Liver (tissue), 9 donors: ENCODE data around the gene SERPINI1. TPM values are rescaled to one million over a fixed set of nuclear protein-coding genes. Genes with fewer than 3 reads are reported as not detected.

ENCODE experiments used
- DNase-seq: peaks from one replicate; pipeline ENCODE4 v3.0.0-alpha.2; 2017; ENCODE audit warnings: low spot score
- H3K27ac ChIP-seq, 2 donors: one replicate each; pipeline ENCODE4 v1.7.0; 2013; ENCODE audit warnings: inconsistent platforms in 2 of 2, low read length in 2 of 2, control low read depth in 1 of 2, low read depth in 1 of 2, mild to moderate bottlenecking in 1 of 2
- H3K27me3 ChIP-seq, 4 donors: one replicate each; pipeline versions ENCODE4 v1.6.1 to v1.7.0; 2013; ENCODE audit warnings: low read length in 3 of 4, inconsistent platforms in 1 of 4, mild to moderate bottlenecking in 1 of 4, moderate library complexity in 1 of 4; ENCODE audit not compliant: control insufficient read depth in 4 of 4, insufficient read depth in 4 of 4
- H3K36me3 ChIP-seq, 4 donors: one replicate each; pipeline versions ENCODE4 v1.6.1 to v1.7.0; 2013; ENCODE audit warnings: low read length in 3 of 4, mild to moderate bottlenecking in 3 of 4, low read depth in 1 of 4, moderate library complexity in 1 of 4; ENCODE audit not compliant: control insufficient read depth in 4 of 4, insufficient read depth in 3 of 4
- H3K4me1 ChIP-seq, 4 donors: one replicate each; pipeline versions ENCODE4 v1.6.1 to v1.7.0; 2013; ENCODE audit warnings: low read length in 3 of 4, mild to moderate bottlenecking in 3 of 4, moderate library complexity in 1 of 4; ENCODE audit not compliant: control insufficient read depth in 4 of 4, insufficient read depth in 4 of 4
- H3K4me3 ChIP-seq, 3 donors: one replicate each; pipeline versions ENCODE4 v1.6.1 to v1.7.0; 2013; ENCODE audit warnings: low read length in 3 of 3, control low read depth in 1 of 3, low read depth in 1 of 3, mild to moderate bottlenecking in 1 of 3
- H3K9ac ChIP-seq, 2 donors: one replicate each; pipeline ENCODE4 v1.7.0; 2013; ENCODE audit warnings: low read length in 2 of 2, mild to moderate bottlenecking in 2 of 2, moderate library complexity in 2 of 2, control low read depth in 1 of 2, low read depth in 1 of 2
- H3K9me3 ChIP-seq, 4 donors: one replicate each; pipeline versions ENCODE4 v1.6.1 to v1.7.0; 2013; ENCODE audit warnings: low read length in 3 of 4; ENCODE audit not compliant: control insufficient read depth in 4 of 4
- ATF3 ChIP-seq: IDR thresholded peaks from 2 replicates; pipeline ENCODE4 v1.6.1; 2016; ENCODE audit warnings: antibody characterized with exemption
- CTCF ChIP-seq: fragments of 150-350 bp; IDR thresholded peaks from 2 replicates; pipeline ENCODE4 v1.5.1; 2017; ENCODE audit warnings: improper control_type of control experiment, low read depth, low read length; ENCODE audit not compliant: missing input control
- EGR1 ChIP-seq, 2 donors: IDR thresholded peaks; 2 replicates each; pipeline ENCODE4 v1.6.1; 2016 to 2018; ENCODE audit warnings: antibody characterized with exemption in 2 of 2, low read depth in 2 of 2
- FOXA2 ChIP-seq: IDR thresholded peaks from 2 replicates; pipeline ENCODE4 v1.6.1; 2016; ENCODE audit warnings: antibody characterized with exemption
- GABPA ChIP-seq, 2 donors: IDR thresholded peaks in 1 of 2; conservative IDR thresholded peaks in 1 of 2; 2 replicates each; pipeline ENCODE4 v1.6.1; 2016; ENCODE audit warnings: antibody characterized with exemption in 2 of 2, mild to moderate bottlenecking in 1 of 2, moderate library complexity in 1 of 2
- HNF4A ChIP-seq, 2 donors: conservative IDR thresholded peaks; 2 replicates each; pipeline ENCODE4 v1.6.1; 2016; ENCODE audit warnings: antibody characterized with exemption in 2 of 2, mild to moderate bottlenecking in 2 of 2
- HNF4G ChIP-seq: IDR thresholded peaks from 2 replicates; pipeline ENCODE4 v1.6.1; 2016; ENCODE audit warnings: antibody characterized with exemption
- NR2F2 ChIP-seq: IDR thresholded peaks from 2 replicates; pipeline ENCODE4 v1.6.1; 2016; ENCODE audit warnings: antibody characterized with exemption
- REST ChIP-seq: IDR thresholded peaks from 2 replicates; pipeline ENCODE4 v1.6.1; 2016; ENCODE audit warnings: antibody characterized with exemption, mild to moderate bottlenecking
- RXRA ChIP-seq, 2 donors: IDR thresholded peaks; 2 replicates each; pipeline ENCODE4 v1.6.1; 2017 to 2018; ENCODE audit warnings: antibody characterized with exemption in 2 of 2, mild to moderate bottlenecking in 1 of 2
- SP1 ChIP-seq: IDR thresholded peaks from 2 replicates; pipeline ENCODE4 v1.6.1; 2018; ENCODE audit warnings: antibody characterized with exemption, mild to moderate bottlenecking
- TAF1 ChIP-seq: conservative IDR thresholded peaks from 2 replicates; pipeline ENCODE4 v1.6.1; 2016; ENCODE audit warnings: antibody characterized with exemption, mild to moderate bottlenecking
- YY1 ChIP-seq: IDR thresholded peaks from 2 replicates; pipeline ENCODE4 v1.6.1; 2016; ENCODE audit warnings: antibody characterized with exemption, mild to moderate bottlenecking
- WGBS: extraction: QIAGEN DNeasy Blood & Tissue Kit; methylation state at CpG from one replicate; pipeline ENCODE4 v1.1.7; 2013; 5-methylcytosine and 5-hydroxymethylcytosine counted together
- polyA plus RNA-seq, 2 donors: library from polyadenylated mRNA; stranded (reverse) in 1 of 2; unstranded in 1 of 2; fragments of 200-250 nt in 1 of 2; fragments of >200 nt in 1 of 2; fragmentation: Nextera tagmentation in 1 of 2; extraction: Ambion mirVana in 1 of 2; gene quantifications; one replicate each; pipeline versions ENCODE4 v1.2.1 to v1.2.3, GENCODE V29; 2013 to 2015
- total RNA-seq, 2 donors: library from RNA; depleted of rRNA; stranded (reverse); fragments of >200 nt; gene quantifications; one replicate each; pipeline ENCODE4 v1.2.3, GENCODE V29; 2014
- donor health status: healthy.
- donor health status: healthy.
- donor health status: healthy.
- donor health status: healthy.
- donor health status: healthy.

Gene SERPINI1
- total and polyA plus RNA-seq, 4 donors: 0.90 to 23.6 (median 1.9) TPM

- Histone ChIP-seq H3K27ac (no peak overlapping the region), H3K4me1 (peaks cover 5 to 28% (median 22%) of the 10 kb centered on the region in 4 donors), H3K4me3 (peak overlapping the region; percentile 80 to 95 (median 88)), H3K9ac (peak overlapping the region in 1 of 2 donors; percentile 66), H3K9me3 (no peaks in the 10 kb centered on the region), H3K27me3 (no peaks in the 10 kb centered on the region), H3K36me3 (no peaks in the 10 kb centered on the region)
- 18% methylated on average over 7 of the region's 7 CpGs for WGBS
- no peak for TF ChIP-seq NR2F2
- no peak for TF ChIP-seq TAF1
- TF ChIP-seq HNF4A (conservative IDR thresholded peaks at IDR 0.05): no peak
- DNase-seq: no peak
These were observed 805 bp downstream of the SERPINI1 start for GRCh38 chr3:167736264-167736787.

DNA sequence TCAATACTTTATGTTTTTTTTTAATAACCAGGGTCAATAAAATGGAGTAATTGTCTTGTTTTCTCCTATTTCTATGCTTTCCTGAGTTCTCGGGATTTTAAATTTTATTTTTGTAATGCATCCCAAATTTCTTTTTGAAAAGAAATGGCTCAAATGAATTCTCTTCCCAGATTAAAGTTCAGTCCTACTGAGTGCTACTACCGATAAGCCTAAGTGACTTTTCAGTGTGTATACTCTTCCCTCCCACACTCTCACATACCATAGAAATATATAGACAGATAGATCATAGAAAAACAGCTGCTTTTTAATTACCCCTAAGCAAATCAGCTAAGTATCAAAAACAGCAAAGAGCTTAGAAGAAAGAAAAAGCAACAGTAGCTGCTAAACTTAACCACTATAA is 1.5 kb downstream of the SERPINI1 start:
- Histone ChIP-seq H3K27ac (no peak overlapping the region), H3K9me3 (no peaks in the 10 kb centered on the region), H3K4me1 (peaks cover 5 to 28% (median 22%) of the 10 kb centered on the region in 4 donors), H3K36me3 (no peaks in the 10 kb centered on the region), H3K9ac (no peak overlapping the region), H3K4me3 (no peak overlapping the region), H3K27me3 (no peaks in the 10 kb centered on the region)
- 85% methylated on average over 2 of the region's 2 CpGs for WGBS
- DNase-seq: no peak
- TF ChIP-seq TAF1: no peak
- no peak for TF ChIP-seq SP1

- Histone ChIP-seq H3K27me3 (no peaks in the 10 kb centered on the region), H3K27ac (no peak overlapping the region)
These were observed 2.5 kb downstream of the SERPINI1 start for GRCh38 chr3:167738037-167738436.

More at GRCh38 chr3:167738037-167738436, 2.5 kb downstream of the SERPINI1 start:
- no peaks in the 10 kb centered on the region for H3K9me3 ChIP-seq
- WGBS: 92% methylated on average over 2 of the region's 2 CpGs
- H3K4me3 ChIP-seq: no peak overlapping the region
- DNase-seq: no peak
- H3K4me1 ChIP-seq: peaks cover 3 to 25% (median 20%) of the 10 kb centered on the region in 4 donors
- no peaks in the 10 kb centered on the region for H3K36me3 ChIP-seq
- no peak overlapping the region for H3K9ac ChIP-seq
- TF ChIP-seq SP1: no peak
- no peak for TF ChIP-seq EGR1 (IDR thresholded peaks at IDR 0.05; ENCODE audit: low read depth in 2 of 2)
- no peak for TF ChIP-seq GABPA (IDR thresholded peaks at IDR 0.05 in 1 of 2, conservative IDR thresholded peaks at IDR 0.05 in 1 of 2)
- no peak for TF ChIP-seq CTCF
- TF ChIP-seq FOXA2: no peak
- TF ChIP-seq HNF4G: no peak
- no peak for TF ChIP-seq TAF1
- TF ChIP-seq REST: no peak
- TF ChIP-seq ATF3: no peak
- TF ChIP-seq YY1: no peak
- no peak for TF ChIP-seq RXRA (IDR thresholded peaks at IDR 0.05)
- TF ChIP-seq NR2F2: no peak
